H1 (cell line): ENCODE results near the gene TTYH2. TPM values are rescaled to one million over a fixed set of nuclear protein-coding genes. Genes with fewer than 3 reads are reported as not detected.

Source experiments
- CTCF ChIA-PET: fragments of 300-600 bp; sonication (Branson Sonifier 250); formaldehyde crosslinking; loops from one replicate; lab custom pipeline; 2021; ENCODE audit not compliant: partially characterized antibody; lab: Charles Lee
- POLR2A ChIA-PET: fragments of 300-600 bp; sonication (Branson Sonifier 250); formaldehyde crosslinking; loops from one replicate; lab custom pipeline; 2021; ENCODE audit warnings: inconsistent platforms; ENCODE audit not compliant: partially characterized antibody; lab: Charles Lee
- DNase-seq, 2 experiments: peaks; one replicate each; pipeline versions ENCODE4 v3.0.0 to v3.0.0-alpha.2; 2010 to 2022; ENCODE audit warnings: low spot score in 2 of 2, low read depth in 1 of 2, mixed read lengths in 1 of 2
- FAIRE-seq: peaks from 2 replicates; lab custom pipeline; 2011; peaks lifted over from hg19 to GRCh38; lab: Jason Lieb, UNC
- H2AFZ ChIP-seq: 2 replicates; pipeline ENCODE4 v1.8.1; 2012; ENCODE audit warnings: low read length, inconsistent platforms
- H2AK5ac ChIP-seq: 2 replicates; pipeline ENCODE4 v1.6.1; 2013; ENCODE audit warnings: low read depth, low read length
- H2BK120ac ChIP-seq: replicated peaks from 2 replicates; pipeline ENCODE3; 2013; ENCODE audit warnings: low read depth, low read length, inconsistent platforms
- H2BK12ac ChIP-seq: 2 replicates; pipeline ENCODE4 v1.6.1; 2013; ENCODE audit warnings: low read depth, low read length
- H2BK15ac ChIP-seq: 2 replicates; pipeline ENCODE4 v1.6.1; 2013; ENCODE audit warnings: low read length
- H2BK20ac ChIP-seq: 2 replicates; pipeline ENCODE4 v1.6.1; 2013; ENCODE audit warnings: low read length
- H2BK5ac ChIP-seq: 2 replicates; pipeline ENCODE4 v1.6.1; 2013; ENCODE audit warnings: low read depth, low read length
- H3K14ac ChIP-seq: 2 replicates; pipeline ENCODE4 v1.6.1; 2013; ENCODE audit warnings: inconsistent platforms; ENCODE audit not compliant: insufficient read length
- H3K18ac ChIP-seq: 2 replicates; pipeline ENCODE4 v1.6.1; 2013; ENCODE audit warnings: low read length; ENCODE audit errors: extremely low read depth
- H3K23ac ChIP-seq: 2 replicates; pipeline ENCODE4 v1.6.1; 2013; ENCODE audit warnings: inconsistent platforms; ENCODE audit not compliant: insufficient read length
- H3K23me2 ChIP-seq: 2 replicates; pipeline ENCODE4 v1.6.1; 2013; ENCODE audit warnings: low read depth, low read length
- H3K27ac ChIP-seq: 2 replicates; pipeline ENCODE4 v1.6.1; 2011; ENCODE audit warnings: low read depth, low read length, inconsistent platforms
- H3K27me3 ChIP-seq, 4 experiments: replicated peaks in 1 of 4; 1 replicate in 1 of 4; 2 replicates in 3 of 4; pipeline versions ENCODE4 v1.6.1 to v1.8.1; 2011 to 2013; ENCODE audit warnings: low read length in 3 of 4, mild to moderate bottlenecking in 3 of 4, inconsistent platforms in 2 of 4, mixed read lengths in 2 of 4, moderate library complexity in 1 of 4; ENCODE audit not compliant: control insufficient read depth in 3 of 4, insufficient read depth in 3 of 4; ENCODE audit errors: extremely low read depth in 1 of 4
- H3K36me3 ChIP-seq, 4 experiments: 2 replicates each; pipeline versions ENCODE4 v1.6.1 to v1.8.1; 2011 to 2013; ENCODE audit warnings: mild to moderate bottlenecking in 4 of 4, low read length in 3 of 4, moderate library complexity in 2 of 4, control low read depth in 1 of 4, inconsistent platforms in 1 of 4; ENCODE audit not compliant: insufficient read depth in 4 of 4, control insufficient read depth in 2 of 4
- H3K4ac ChIP-seq: replicated peaks from 2 replicates; pipeline ENCODE3; 2013; ENCODE audit warnings: low read length, low read depth, mixed read lengths, inconsistent platforms; ENCODE audit not compliant: insufficient read length
- H3K4me1 ChIP-seq, 4 experiments: replicated peaks in 1 of 4; 1 replicate in 1 of 4; 2 replicates in 3 of 4; pipeline versions ENCODE4 v1.6.1 to v1.8.1; 2011 to 2013; ENCODE audit warnings: low read length in 3 of 4, inconsistent platforms in 2 of 4, mixed read lengths in 1 of 4; ENCODE audit not compliant: insufficient read depth in 4 of 4, control insufficient read depth in 3 of 4
- H3K4me2 ChIP-seq, 2 experiments: 2 replicates each; pipeline versions ENCODE4 v1.6.1 to v1.8.1; 2011 to 2013; ENCODE audit warnings: low read depth in 2 of 2, low read length in 2 of 2, control low read depth in 1 of 2, inconsistent platforms in 1 of 2, mild to moderate bottlenecking in 1 of 2; ENCODE audit not compliant: insufficient read depth in 1 of 2
- H3K4me3 ChIP-seq, 4 experiments: fragments of 200-600, 300-600 bp in 1 of 4; sonication (generic), shearing (Covaris generic), sonication (Bioruptor Twin) in 1 of 4; 2 replicates each; pipeline versions ENCODE4 v1.5.1 to v1.8.1; 2011 to 2016; ENCODE audit warnings: low read length in 4 of 4, low read depth in 3 of 4, control low read depth in 2 of 4, inconsistent platforms in 2 of 4, mild to moderate bottlenecking in 2 of 4, mixed read lengths in 1 of 4, moderate library complexity in 1 of 4; ENCODE audit not compliant: insufficient read depth in 2 of 4; ENCODE audit errors: extremely low read depth in 1 of 4
- H3K56ac ChIP-seq: replicated peaks from 2 replicates; pipeline ENCODE3; 2013; ENCODE audit warnings: low read depth, mild to moderate bottlenecking, mixed read lengths, low read length, inconsistent platforms; ENCODE audit not compliant: insufficient read length
- H3K79me1 ChIP-seq: 2 replicates; pipeline ENCODE4 v1.6.1; 2013; ENCODE audit warnings: low read depth, low read length, control low read depth
- H3K79me2 ChIP-seq, 2 experiments: 2 replicates each; pipeline versions ENCODE4 v1.6.1 to v1.8.1; 2012 to 2013; ENCODE audit warnings: low read length in 2 of 2, mild to moderate bottlenecking in 2 of 2, inconsistent platforms in 1 of 2; ENCODE audit not compliant: insufficient read depth in 2 of 2, control insufficient read depth in 1 of 2
- H3K9ac ChIP-seq, 4 experiments: replicated peaks in 1 of 4; 1 replicate in 1 of 4; 2 replicates in 3 of 4; pipeline versions ENCODE4 v1.6.1 to v1.8.1; 2011 to 2013; ENCODE audit warnings: low read depth in 3 of 4, low read length in 3 of 4, control low read depth in 2 of 4, mild to moderate bottlenecking in 2 of 4, moderate library complexity in 2 of 4, inconsistent platforms in 1 of 4; ENCODE audit errors: extremely low read depth in 1 of 4
- H3K9me3 ChIP-seq, 2 experiments: 2 replicates each; pipeline versions ENCODE4 v1.6.1 to v1.8.1; 2012 to 2013; ENCODE audit warnings: mild to moderate bottlenecking in 2 of 2, moderate library complexity in 2 of 2, control low read depth in 1 of 2, inconsistent platforms in 1 of 2, low read depth in 1 of 2, low read length in 1 of 2, mixed read lengths in 1 of 2; ENCODE audit not compliant: insufficient read depth in 2 of 2
- H4K20me1 ChIP-seq, 2 experiments: replicated peaks in 1 of 2; 2 replicates each; pipeline versions ENCODE3 to v1.8.1; 2011 to 2013; ENCODE audit warnings: inconsistent platforms in 2 of 2, low read length in 2 of 2, mild to moderate bottlenecking in 1 of 2; ENCODE audit not compliant: insufficient read depth in 2 of 2, control insufficient read depth in 1 of 2
- H4K5ac ChIP-seq: 2 replicates; pipeline ENCODE4 v1.6.1; 2013; ENCODE audit warnings: low read length, low read depth, mixed read lengths, inconsistent platforms; ENCODE audit not compliant: insufficient read length
- H4K8ac ChIP-seq: 2 replicates; pipeline ENCODE4 v1.8.0; 2013; ENCODE audit warnings: mild to moderate bottlenecking, moderate library complexity, low read length, inconsistent platforms; ENCODE audit not compliant: insufficient read depth; ENCODE audit errors: extremely low read depth
- H4K91ac ChIP-seq: replicated peaks from 2 replicates; pipeline ENCODE3; 2013; ENCODE audit warnings: low read length, mixed read lengths, inconsistent platforms; ENCODE audit not compliant: insufficient read length
- ATF2 ChIP-seq: IDR thresholded peaks from 2 replicates; pipeline ENCODE4 v1.6.1; 2012; ENCODE audit warnings: low read length, inconsistent platforms
- FOSL1 ChIP-seq: IDR thresholded peaks from 2 replicates; pipeline ENCODE4 v1.6.1; 2011; ENCODE audit warnings: mild to moderate bottlenecking, low read depth, low read length, moderate library complexity; ENCODE audit not compliant: insufficient read depth
- KDM4A ChIP-seq: IDR thresholded peaks from one replicate; pipeline ENCODE4 v1.7.1; 2012; ENCODE audit warnings: low read depth, mild to moderate bottlenecking, moderate library complexity, low read length, inconsistent platforms; ENCODE audit not compliant: severe bottlenecking
- MAX ChIP-seq: IDR thresholded peaks from 2 replicates; pipeline ENCODE4 v1.6.1; 2012; ENCODE audit warnings: inconsistent platforms
- NANOG ChIP-seq: IDR thresholded peaks from 2 replicates; pipeline ENCODE4 v1.6.1; 2011; ENCODE audit warnings: low read length, low read depth, mild to moderate bottlenecking, inconsistent platforms; ENCODE audit not compliant: insufficient read depth, poor library complexity, severe bottlenecking
- RAD21 ChIP-seq, 2 experiments: IDR thresholded peaks in 1 of 2; conservative IDR thresholded peaks in 1 of 2; 2 replicates each; pipeline ENCODE4 v1.6.1; 2011; ENCODE audit warnings: low read depth in 2 of 2, low read length in 2 of 2, improper control_type of control experiment in 1 of 2, inconsistent platforms in 1 of 2, mild to moderate bottlenecking in 1 of 2, moderate library complexity in 1 of 2
- RFX5 ChIP-seq: IDR thresholded peaks from 2 replicates; pipeline ENCODE4 v1.6.1; 2011; ENCODE audit warnings: low read depth, low read length, improper control_type of control experiment, borderline replicate concordance
- SIN3A ChIP-seq, 2 experiments: IDR thresholded peaks in 1 of 2; conservative IDR thresholded peaks in 1 of 2; 2 replicates each; pipeline ENCODE4 v1.6.1; 2011 to 2012; ENCODE audit warnings: low read length in 2 of 2, improper control_type of control experiment in 1 of 2, low read depth in 1 of 2, mild to moderate bottlenecking in 1 of 2
- TEAD4 ChIP-seq: IDR thresholded peaks from 2 replicates; pipeline ENCODE4 v1.6.1; 2012; ENCODE audit warnings: low read depth, low read length, inconsistent platforms, mixed read lengths
- WGBS, 2 experiments: shearing (Covaris generic) in 1 of 2; methylation state at CpG; one replicate each; pipeline versions ENCODE4 v1.1.6 to v1.1.7; 2013 to 2015; ENCODE audit warnings: low lambda C conversion rate in 2 of 2, mixed read lengths in 2 of 2, inconsistent platforms in 1 of 2, low coverage in 1 of 2, missing lambda C conversion rate in 1 of 2; ENCODE audit not compliant: insufficient replicate concordance in 2 of 2, insufficient coverage in 1 of 2, insufficient read length in 1 of 2; ENCODE audit errors: extremely low coverage in 1 of 2, missing lambda C conversion rate in 1 of 2; 5-methylcytosine and 5-hydroxymethylcytosine counted together
- polyA plus RNA-seq, 7 experiments: library from polyadenylated mRNA; depleted of rRNA in 3 of 7; stranded (reverse) in 5 of 7; unstranded in 2 of 7; fragments of >200 nt in 5 of 7; fragments of 200-250 nt in 2 of 7; gene quantifications; 1 replicate in 5 of 7; 2 replicates in 1 of 7; 4 replicates in 1 of 7; pipeline versions ENCODE4 v1.2.1 to v1.2.3, GENCODE V29; 2011 to 2013; ENCODE audit warnings: missing spikeins in 2 of 7, mixed read lengths in 2 of 7
- total RNA-seq: library from RNA; stranded (reverse); fragmentation: NEBNext Ultra II Directional; extraction: Animal tissue kit (Norgen Biotek cat#: 25700); gene quantifications from 2 replicates; pipeline ENCODE4 v1.2.1, GENCODE V29; 2021

The TTYH2 gene
- total and polyA plus RNA-seq, 2 of the 8 experiments (the other 6 are each of a cell fraction or from before 2014, with no cell fraction given): 3.2 to 9.2 TPM

GRCh38 chr17:74237321-74237720 lies 23.9 kb downstream of the TTYH2 start:
- Histone ChIP-seq H3K4me2 (no peak overlapping the region), H3K4ac (no peak overlapping the region), H2BK15ac (no peak overlapping the region), H3K79me1 (no peaks in the 10 kb centered on the region), H3K79me2 (no peaks in the 10 kb centered on the region), H3K18ac (no peak overlapping the region), H4K91ac (no peak overlapping the region), H2AK5ac (no peak overlapping the region), H3K23ac (no peak overlapping the region), H2BK12ac (no peak overlapping the region), H4K8ac (no peak overlapping the region), H3K14ac (no peak overlapping the region), H3K27me3 (no peaks in the 10 kb centered on the region), H2AFZ (no peak overlapping the region), H3K9me3 (no peaks in the 10 kb centered on the region), H4K20me1 (no peaks in the 10 kb centered on the region), H4K5ac (no peak overlapping the region), H3K9ac (no peak overlapping the region), H3K23me2 (no peaks in the 10 kb centered on the region), H3K4me1 (peaks cover 3 to 13% (median 9%) of the 10 kb centered on the region in 4 experiments; a peak in 6 of 7 replicates), H3K56ac (no peak overlapping the region), H2BK120ac (no peak overlapping the region), H2BK5ac (no peak overlapping the region), H3K36me3 (no peaks in the 10 kb centered on the region), H2BK20ac (no peak overlapping the region), H3K4me3 (no peak overlapping the region), H3K27ac (no peak overlapping the region)
- no peak for DNase-seq
- 90% methylated on average over 12 of the region's 12 CpGs; no CpG with 5 or more reads in 1 of the 2 experiments for WGBS, 2 experiments
- ChIA-PET POLR2A (interaction anchor here (0.6 to 1.7 kb wide), 5 partner anchors 20 to 367 kb away, joined by 3 to 10 read pairs (median 3); partner anchors contain the start of gene TTYH2), CTCF (interaction anchor here (0.6 to 1.2 kb wide), 5 partner anchors 11 to 978 kb away, joined by 3 to 4 read pairs (median 3); no protein-coding TSS in a partner anchor)
- FAIRE-seq: no peak
- TF ChIP-seq NANOG (no peak), MAX (no peak), RAD21 (IDR thresholded peaks at IDR 0.05 in 1 of 2, conservative IDR thresholded peaks at IDR 0.05 in 1 of 2; ENCODE audit: low read depth in 2 of 2, low read length in 2 of 2) (no peak), FOSL1 (no peak), ATF2 (no peak), SIN3A (conservative IDR thresholded peaks at IDR 0.05 in 1 of 2, IDR thresholded peaks at IDR 0.05 in 1 of 2; ENCODE audit: low read depth in 1 of 2, low read length in 2 of 2) (no peak), TEAD4 (no peak), RFX5 (no peak), KDM4A (no peak)
